ENCODE measurements around the gene MAP4K5. TPM values are rescaled to one million over a fixed set of nuclear protein-coding genes. Genes with fewer than 3 reads are reported as not detected.

The MAP4K5 gene
- total RNA-seq, 1 donor, result 109 TPM

GRCh38 chr14:50528000-50528399, 4.4 kb downstream of the MAP4K5 start:
- H3K4me3 ChIP-seq (ENCODE audit: low read depth, low read length), result no peak overlapping the region
- peak; percentile 34 for DNase-seq (ENCODE audit: low read depth)
- TF ChIP-seq, protein P1, sequence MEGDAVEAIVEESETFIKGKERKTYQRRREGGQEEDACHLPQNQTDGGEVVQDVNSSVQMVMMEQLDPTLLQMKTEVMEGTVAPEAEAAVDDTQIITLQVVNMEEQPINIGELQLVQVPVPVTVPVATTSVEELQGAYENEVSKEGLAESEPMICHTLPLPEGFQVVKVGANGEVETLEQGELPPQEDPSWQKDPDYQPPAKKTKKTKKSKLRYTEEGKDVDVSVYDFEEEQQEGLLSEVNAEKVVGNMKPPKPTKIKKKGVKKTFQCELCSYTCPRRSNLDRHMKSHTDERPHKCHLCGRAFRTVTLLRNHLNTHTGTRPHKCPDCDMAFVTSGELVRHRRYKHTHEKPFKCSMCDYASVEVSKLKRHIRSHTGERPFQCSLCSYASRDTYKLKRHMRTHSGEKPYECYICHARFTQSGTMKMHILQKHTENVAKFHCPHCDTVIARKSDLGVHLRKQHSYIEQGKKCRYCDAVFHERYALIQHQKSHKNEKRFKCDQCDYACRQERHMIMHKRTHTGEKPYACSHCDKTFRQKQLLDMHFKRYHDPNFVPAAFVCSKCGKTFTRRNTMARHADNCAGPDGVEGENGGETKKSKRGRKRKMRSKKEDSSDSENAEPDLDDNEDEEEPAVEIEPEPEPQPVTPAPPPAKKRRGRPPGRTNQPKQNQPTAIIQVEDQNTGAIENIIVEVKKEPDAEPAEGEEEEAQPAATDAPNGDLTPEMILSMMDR (IDR thresholded peaks at IDR 0.05; ENCODE audit: insufficient read depth, low read depth, low read length), result no peak

DNA sequence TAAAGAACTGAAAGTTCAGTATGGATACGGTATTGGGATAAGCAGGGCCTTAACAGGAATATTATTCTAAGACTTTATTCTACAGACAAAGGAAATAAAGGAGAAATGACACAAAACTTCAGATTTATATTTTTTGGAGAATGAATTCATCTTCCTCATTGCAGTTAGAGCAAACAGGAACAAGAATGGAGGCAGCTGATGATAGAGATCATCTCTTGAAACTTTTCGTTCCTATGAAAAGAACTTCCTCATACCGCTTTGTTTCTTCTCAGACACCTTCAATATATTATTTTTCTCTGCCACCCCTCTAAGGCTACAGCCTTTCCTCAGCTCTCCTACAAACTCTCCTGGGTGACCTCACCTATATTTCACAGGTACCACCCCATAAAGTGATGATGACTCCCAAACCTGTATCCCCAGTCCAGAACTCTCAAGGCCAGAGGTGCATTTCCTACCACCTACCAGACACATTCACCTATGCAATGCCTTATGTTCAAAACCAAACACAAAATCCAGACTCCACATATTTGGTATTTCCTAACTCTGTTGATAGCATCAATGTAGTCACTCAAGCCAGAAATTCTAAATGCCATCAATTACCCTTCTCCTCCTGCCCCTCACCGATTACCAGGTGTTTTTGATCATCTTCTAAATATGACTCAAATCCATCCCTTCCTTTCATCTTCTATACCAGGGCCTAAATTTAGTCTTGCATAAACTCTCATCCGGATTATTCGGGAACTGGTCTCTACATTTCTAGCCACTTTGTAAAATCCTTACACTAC, 7.4 kb downstream of the MAP4K5 start:
- H3K4me3 ChIP-seq (ENCODE audit: low read depth, low read length), result no peak overlapping the region
- no peak for DNase-seq (ENCODE audit: low read depth)
- TF ChIP-seq, protein P1 (IDR thresholded peaks at IDR 0.05; ENCODE audit: insufficient read depth, low read depth, low read length), result no peak

GRCh38 chr14:50524060-50524459, 8.3 kb downstream of the MAP4K5 start:
- DNase-seq (ENCODE audit: low read depth), result no peak
- no peak overlapping the region for H3K4me3 ChIP-seq (ENCODE audit: low read depth, low read length)
- TF ChIP-seq, protein P1 (IDR thresholded peaks at IDR 0.05; ENCODE audit: insufficient read depth, low read depth, low read length), result no peak

GRCh38 chr14:50523271-50524041, 8.9 kb downstream of the MAP4K5 start:
- no peak for DNase-seq (ENCODE audit: low read depth)
- no peak overlapping the region for H3K4me3 ChIP-seq (ENCODE audit: low read depth, low read length)
- TF ChIP-seq, protein P1 (IDR thresholded peaks at IDR 0.05; ENCODE audit: insufficient read depth, low read depth, low read length), result no peak

DNA sequence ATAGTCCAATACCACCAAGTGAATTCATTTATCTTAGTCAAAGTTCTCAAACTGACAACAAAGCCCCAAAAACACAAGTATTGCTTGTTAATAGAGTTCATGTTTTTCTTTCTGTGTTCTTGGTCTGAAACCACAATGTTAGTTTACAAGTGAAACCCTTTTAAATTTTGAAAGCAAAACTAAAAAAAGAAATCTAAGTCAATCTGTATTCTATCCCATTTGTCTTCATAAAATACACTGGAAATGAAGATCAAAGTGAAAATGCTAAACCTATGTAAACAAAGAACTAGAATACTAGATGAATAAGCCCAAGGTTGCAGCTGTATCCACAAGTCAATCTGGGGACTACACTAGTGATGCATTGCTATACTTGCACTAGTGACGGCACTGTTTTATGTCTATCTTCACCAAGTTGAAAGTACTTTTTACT, 10.4 kb downstream of the MAP4K5 start:
- TF ChIP-seq, protein P1 (IDR thresholded peaks at IDR 0.05; ENCODE audit: insufficient read depth, low read depth, low read length), result no peak
- no peak overlapping the region for H3K4me3 ChIP-seq (ENCODE audit: low read depth, low read length)
- DNase-seq (ENCODE audit: low read depth), result peak; percentile 59

- TF ChIP-seq, protein P1 (IDR thresholded peaks at IDR 0.05; ENCODE audit: insufficient read depth, low read depth, low read length), result no peak
- DNase-seq (ENCODE audit: low read depth), result peak; percentile 80
- H3K4me3 ChIP-seq (ENCODE audit: low read depth, low read length), result no peak overlapping the region
Measured at GRCh38 chr14:50520947-50521815, 11.2 kb downstream of the MAP4K5 start.
